GM12878 (cell line): ENCODE measurements around the gene SPEM2. TPM values are rescaled to one million over a fixed set of nuclear protein-coding genes. Genes with fewer than 3 reads are reported as not detected.

ENCODE experiments used
- ATAC-seq: fragments of 200-7000 bp; cut with Tn5 transposase; 3 replicates; pipeline ENCODE4 v1.9.1; 2020; ENCODE audit warnings: mild to moderate bottlenecking, moderate library complexity
- Bru-seq: library from RNA; stranded (reverse); fragments of 400-500 nt; gene quantifications from one replicate; lab custom pipeline; 2021; lab: Mats Ljungman, UMichigan
- BruChase-seq, 2 experiments: library from RNA; stranded (reverse); fragments of 400-500 nt; gene quantifications; one replicate each; lab custom pipeline; 2021; lab: Mats Ljungman, UMichigan
- BruUV-seq: library from RNA; stranded (reverse); fragments of 400-500 nt; replicated peaks from 2 replicates; lab custom pipeline; 2021; lab: Mats Ljungman, UMichigan
- CTCF ChIA-PET: fragments of 300-600 bp; sonication (Branson Sonifier 250); formaldehyde crosslinking; extraction: SDS; loops from one replicate; lab custom pipeline; 2021; ENCODE audit warnings: inconsistent platforms; lab: Yijun Ruan, JAX
- POLR2A ChIA-PET: fragments of 350-600 bp; formaldehyde crosslinking; extraction: SDS; loops from one replicate; lab custom pipeline; 2021; ENCODE audit warnings: inconsistent platforms; lab: Charles Lee
- RAD21 ChIA-PET: fragments of 300-600 bp; sonication (Branson Sonifier 250); formaldehyde crosslinking; loops from one replicate; lab custom pipeline; 2023; ENCODE audit warnings: antibody characterized with exemption; ENCODE audit not compliant: unreplicated experiment; lab: Charles Lee
- SMC1A ChIA-PET: fragments of 300-600 bp; sonication (Branson Sonifier 250); formaldehyde crosslinking; loops from one replicate; lab custom pipeline; 2023; ENCODE audit not compliant: unreplicated experiment, uncharacterized antibody; lab: Charles Lee
- DNase-seq: peaks from one replicate; pipeline ENCODE4 v3.0.0-alpha.2; 2011; ENCODE audit warnings: low read depth, low spot score
- FAIRE-seq: peaks from 3 replicates; lab custom pipeline; 2011; peaks lifted over from hg19 to GRCh38; lab: Jason Lieb, UNC
- H2AFZ ChIP-seq: 2 replicates; pipeline ENCODE4 v1.6.0; 2011; ENCODE audit warnings: low read depth, low read length, control low read depth; ENCODE audit not compliant: control insufficient read depth
- H3K27ac ChIP-seq: 2 replicates; pipeline ENCODE4 v1.5.1; 2011; ENCODE audit warnings: control low read depth; ENCODE audit not compliant: control insufficient read depth, insufficient read depth
- H3K27me3 ChIP-seq, 2 experiments: replicated peaks in 1 of 2; 2 replicates each; pipeline versions ENCODE4 v1.6.0 to v1.6.1; 2011; ENCODE audit warnings: low read length in 1 of 2; ENCODE audit not compliant: control insufficient read depth in 2 of 2, insufficient read depth in 2 of 2
- H3K36me3 ChIP-seq, 2 experiments: 2 replicates each; pipeline ENCODE4 v1.5.1; 2011; ENCODE audit warnings: low read length in 1 of 2; ENCODE audit not compliant: control insufficient read depth in 2 of 2, insufficient read depth in 2 of 2
- H3K4me1 ChIP-seq: 2 replicates; pipeline ENCODE4 v1.6.1; 2011; ENCODE audit warnings: mild to moderate bottlenecking, low read length, moderate library complexity, mixed read lengths; ENCODE audit not compliant: control insufficient read depth, insufficient read depth
- H3K4me2 ChIP-seq: 2 replicates; pipeline ENCODE4 v1.6.0; 2011; ENCODE audit warnings: control low read depth; ENCODE audit not compliant: control insufficient read depth, insufficient read depth
- H3K4me3 ChIP-seq: fragments of 200-600 bp; sonication (generic); 2 replicates; pipeline ENCODE4 v1.5.1; 2016
- H3K79me2 ChIP-seq: 2 replicates; pipeline ENCODE4 v1.6.0; 2011; ENCODE audit warnings: low read length; ENCODE audit not compliant: control insufficient read depth, insufficient read depth
- H3K9ac ChIP-seq: 2 replicates; pipeline ENCODE4 v1.8.0; 2011; ENCODE audit warnings: low read length, control low read depth, mixed read lengths; ENCODE audit not compliant: control insufficient read depth, insufficient read depth
- H3K9me3 ChIP-seq: replicated peaks from 3 replicates; pipeline ENCODE4 v1.5.1; 2011; ENCODE audit warnings: mild to moderate bottlenecking, low read length; ENCODE audit not compliant: control insufficient read depth, insufficient read depth
- H4K20me1 ChIP-seq: 2 replicates; pipeline ENCODE4 v1.6.0; 2011; ENCODE audit not compliant: control insufficient read depth, insufficient read depth
- ASH2L ChIP-seq: fragments of 300-600, 200-600 bp; sonication (generic); IDR thresholded peaks from 2 replicates; pipeline ENCODE4 v1.6.1; 2017; ENCODE audit warnings: low read depth, mild to moderate bottlenecking, borderline replicate concordance
- CEBPB ChIP-seq, 2 experiments: fragments of 150-350 bp in 1 of 2; IDR thresholded peaks; 2 replicates each; pipeline ENCODE4 v1.6.1; 2012 to 2014; ENCODE audit warnings: low read depth in 2 of 2, low read length in 2 of 2, borderline replicate concordance in 1 of 2, inconsistent platforms in 1 of 2
- KDM1A ChIP-seq: fragments of 200-600 bp; sonication (generic); IDR thresholded peaks from 2 replicates; pipeline ENCODE4 v1.6.1; 2016; ENCODE audit warnings: borderline replicate concordance
- MTA3 ChIP-seq: IDR thresholded peaks from 2 replicates; pipeline ENCODE4 v1.6.1; 2012; ENCODE audit warnings: low read length, inconsistent platforms, borderline replicate concordance
- NBN ChIP-seq: fragments of 450-650 bp; IDR thresholded peaks from 2 replicates; pipeline ENCODE4 v1.6.1; 2016
- NFIC ChIP-seq: IDR thresholded peaks from 2 replicates; pipeline ENCODE4 v1.6.1; 2012; ENCODE audit warnings: low read depth, mild to moderate bottlenecking, inconsistent platforms, low read length, moderate library complexity
- PAX5 ChIP-seq: IDR thresholded peaks from 2 replicates; pipeline ENCODE4 v1.6.1; 2011; ENCODE audit warnings: low read depth, low read length, borderline replicate concordance
- PAX8 ChIP-seq: fragments of 450-650 bp; IDR thresholded peaks from 2 replicates; pipeline ENCODE4 v1.6.1; 2017; ENCODE audit warnings: mild to moderate bottlenecking, moderate library complexity
- POLR2A ChIP-seq: IDR thresholded peaks from 2 replicates; pipeline ENCODE4 v1.6.1; 2011; ENCODE audit warnings: low read depth, mild to moderate bottlenecking, low read length
- RAD21 ChIP-seq: IDR thresholded peaks from 2 replicates; pipeline ENCODE4 v1.6.1; 2011; ENCODE audit warnings: mild to moderate bottlenecking, low read depth, low read length, moderate library complexity; ENCODE audit not compliant: insufficient read depth
- RB1 ChIP-seq: fragments of 450-650 bp; formaldehyde crosslinking; IDR thresholded peaks from 2 replicates; pipeline ENCODE4 v1.6.1; 2017; ENCODE audit warnings: mild to moderate bottlenecking, borderline replicate concordance
- SMC3 ChIP-seq: IDR thresholded peaks from 2 replicates; pipeline ENCODE4 v1.6.1; 2011; ENCODE audit warnings: low read length, improper control_type of control experiment, borderline replicate concordance
- SUPT20H ChIP-seq: IDR thresholded peaks from 2 replicates; pipeline ENCODE4 v1.6.1; 2011; ENCODE audit warnings: low read depth, mild to moderate bottlenecking, low read length, moderate library complexity, borderline replicate concordance; ENCODE audit not compliant: control insufficient read depth
- ZNF622 ChIP-seq: fragments of 450-650 bp; IDR thresholded peaks from 2 replicates; pipeline ENCODE4 v1.6.1; 2017; ENCODE audit warnings: mild to moderate bottlenecking, inconsistent platforms
- WGBS: methylation state at CpG from one replicate; pipeline ENCODE4 v1.1.6; 2016; ENCODE audit warnings: low lambda C conversion rate; ENCODE audit not compliant: insufficient replicate concordance, insufficient coverage; ENCODE audit errors: missing lambda C conversion rate; 5-methylcytosine and 5-hydroxymethylcytosine counted together
- in situ Hi-C: fragments of 300-500 bp; cut with MboI; formaldehyde crosslinking; loops from 9 replicates; pipeline ENCODE4 v1.14.3; 2018; ENCODE audit warnings: mixed read lengths
- intact Hi-C: fragments of 100-400 bp; cut with micrococcal nuclease; formaldehyde crosslinking; loops from one replicate; pipeline ENCODE4 v1.14.2; 2022; ENCODE audit not compliant: unreplicated experiment
- long read RNA-seq, 2 experiments: library from polyadenylated mRNA; unstranded; transcript quantifications; one replicate each; pipeline ENCODE4 v2.0.0, GENCODE V29; 2019 to 2020
- polyA minus RNA-seq, 3 experiments: library from RNA; depleted of rRNA, polyadenylated mRNA; stranded (reverse); fragments of >200 nt; gene quantifications; 2 replicates each; pipeline ENCODE4 v1.2.3, GENCODE V29; 2011
- polyA plus RNA-seq, 11 experiments: library from polyadenylated mRNA; depleted of rRNA in 4 of 11; unstranded in 6 of 11; stranded (reverse) in 5 of 11; fragments of >200 nt; fragmentation: Nextera tagmentation in 4 of 11; fragmentation: Illumina TruSeq in 1 of 11; extraction: Ambion mirVana in 4 of 11; extraction: Trizol in 1 of 11; gene quantifications; 1 replicate in 1 of 11; 2 replicates in 10 of 11; pipeline versions ENCODE4 v1.2.1 to v1.2.3, GENCODE V29; 2011 to 2016; ENCODE audit warnings: inconsistent platforms in 2 of 11, missing spikeins in 2 of 11, low read depth in 1 of 11
- total RNA-seq, 4 experiments: library from RNA; depleted of rRNA in 3 of 4; stranded (reverse); fragments of >200 nt in 3 of 4; fragmentation: Illumina TruSeq in 1 of 4; extraction: Trizol in 1 of 4; gene quantifications; 2 replicates each; pipeline versions ENCODE4 v1.2.1 to v1.2.3, GENCODE V29; 2013 to 2021
- TF ChIP-seq, protein P1 (sequence below): IDR thresholded peaks from 2 replicates; pipeline ENCODE4 v1.6.1; 2012; ENCODE audit warnings: improper control_type of control experiment, low read depth, low read length; ENCODE audit not compliant: insufficient replicate concordance
- TF ChIP-seq, protein P2 (sequence below): IDR thresholded peaks from 2 replicates; pipeline ENCODE4 v1.6.1; 2011; ENCODE audit warnings: low read depth, mild to moderate bottlenecking, low read length, moderate library complexity, borderline replicate concordance; ENCODE audit errors: extremely low read depth

Gene SPEM2
- total RNA-seq (2013; cell fraction: nucleolus; rRNA removed): not detected in 2 replicates
- total RNA-seq (2014; rRNA removed) (not detected in 2 replicates), total RNA-seq (2014; rRNA removed; fragmentation: Illumina TruSeq; extraction: Trizol) (not detected in 2 replicates), total RNA-seq (2021) (not detected in 2 replicates), polyA plus RNA-seq (2011; rRNA removed) (not detected in 2 replicates), polyA plus RNA-seq (2014; fragmentation: Illumina TruSeq; extraction: Trizol) (not detected in 2 replicates), polyA plus RNA-seq (2014; fragmentation: Nextera tagmentation; extraction: Ambion mirVana) (not detected), polyA plus RNA-seq (2014; rRNA removed) (not detected in 2 replicates), polyA plus RNA-seq (2016; fragmentation: Nextera tagmentation; extraction: Ambion mirVana) (not detected), polyA minus RNA-seq (2011; rRNA and poly(A)+ RNA removed) (not detected in 2 replicates), Bru-seq, nascent RNA (not detected), BruChase-seq, experiment 1, labeled RNA remaining after a 6-hour chase (percentile 15 among the genes with signal in this experiment), BruChase-seq, experiment 2, labeled RNA remaining after a 2-hour chase (not detected)
- not detected for polyA plus RNA-seq (2011; ENCODE audit: low read depth)
- not detected in 2 replicates for polyA plus RNA-seq (2011; cell fraction: cytosol; rRNA removed)
- not detected in 2 replicates for polyA plus RNA-seq (2011; cell fraction: nucleus; rRNA removed)
- not detected in 2 replicates for polyA plus RNA-seq (2012)
- not detected in 2 replicates for polyA minus RNA-seq (2011; cell fraction: cytosol; rRNA and poly(A)+ RNA removed)
- polyA minus RNA-seq (2011; cell fraction: nucleus; rRNA and poly(A)+ RNA removed): not detected in 2 replicates
- long read RNA-seq, experiment 1: 0 reads
- long read RNA-seq, experiment 2: 0 reads

GRCh38 chr17:7425316-7425715 lies at the start of gene SPEM2:
SPEM2 (plus strand) TSS chr17:7425616; CDS start chr17:7425689, 73 bp downstream.
- no peak within 1 kb of the TSS for H3K27ac ChIP-seq
- no peaks in the 10 kb centered on the region for H3K36me3 ChIP-seq
- RAD21 ChIA-PET: interaction anchor here (1.3 kb wide), 1 partner anchor 10 kb away, joined by 3 read pairs; the partner anchor contains the start of gene TMEM102
- 27% methylated on average over 7 of the region's 7 CpGs for WGBS
- H4K20me1 ChIP-seq: no peaks in the 10 kb centered on the region
- CTCF ChIA-PET: no interaction called here
- H3K4me1 ChIP-seq: no peaks in the 10 kb centered on the region
- H3K9me3 ChIP-seq: no peaks in the 10 kb centered on the region
- ATAC-seq (no peak), FAIRE-seq (no peak), DNase-seq (no peak)
- no peak within 1 kb of the TSS for H3K4me3 ChIP-seq
- no peak within 1 kb of the TSS for H2AFZ ChIP-seq
- H3K4me2 ChIP-seq: no peak within 1 kb of the TSS
- TF ChIP-seq PAX5: no peak
- TF ChIP-seq, protein P1, sequence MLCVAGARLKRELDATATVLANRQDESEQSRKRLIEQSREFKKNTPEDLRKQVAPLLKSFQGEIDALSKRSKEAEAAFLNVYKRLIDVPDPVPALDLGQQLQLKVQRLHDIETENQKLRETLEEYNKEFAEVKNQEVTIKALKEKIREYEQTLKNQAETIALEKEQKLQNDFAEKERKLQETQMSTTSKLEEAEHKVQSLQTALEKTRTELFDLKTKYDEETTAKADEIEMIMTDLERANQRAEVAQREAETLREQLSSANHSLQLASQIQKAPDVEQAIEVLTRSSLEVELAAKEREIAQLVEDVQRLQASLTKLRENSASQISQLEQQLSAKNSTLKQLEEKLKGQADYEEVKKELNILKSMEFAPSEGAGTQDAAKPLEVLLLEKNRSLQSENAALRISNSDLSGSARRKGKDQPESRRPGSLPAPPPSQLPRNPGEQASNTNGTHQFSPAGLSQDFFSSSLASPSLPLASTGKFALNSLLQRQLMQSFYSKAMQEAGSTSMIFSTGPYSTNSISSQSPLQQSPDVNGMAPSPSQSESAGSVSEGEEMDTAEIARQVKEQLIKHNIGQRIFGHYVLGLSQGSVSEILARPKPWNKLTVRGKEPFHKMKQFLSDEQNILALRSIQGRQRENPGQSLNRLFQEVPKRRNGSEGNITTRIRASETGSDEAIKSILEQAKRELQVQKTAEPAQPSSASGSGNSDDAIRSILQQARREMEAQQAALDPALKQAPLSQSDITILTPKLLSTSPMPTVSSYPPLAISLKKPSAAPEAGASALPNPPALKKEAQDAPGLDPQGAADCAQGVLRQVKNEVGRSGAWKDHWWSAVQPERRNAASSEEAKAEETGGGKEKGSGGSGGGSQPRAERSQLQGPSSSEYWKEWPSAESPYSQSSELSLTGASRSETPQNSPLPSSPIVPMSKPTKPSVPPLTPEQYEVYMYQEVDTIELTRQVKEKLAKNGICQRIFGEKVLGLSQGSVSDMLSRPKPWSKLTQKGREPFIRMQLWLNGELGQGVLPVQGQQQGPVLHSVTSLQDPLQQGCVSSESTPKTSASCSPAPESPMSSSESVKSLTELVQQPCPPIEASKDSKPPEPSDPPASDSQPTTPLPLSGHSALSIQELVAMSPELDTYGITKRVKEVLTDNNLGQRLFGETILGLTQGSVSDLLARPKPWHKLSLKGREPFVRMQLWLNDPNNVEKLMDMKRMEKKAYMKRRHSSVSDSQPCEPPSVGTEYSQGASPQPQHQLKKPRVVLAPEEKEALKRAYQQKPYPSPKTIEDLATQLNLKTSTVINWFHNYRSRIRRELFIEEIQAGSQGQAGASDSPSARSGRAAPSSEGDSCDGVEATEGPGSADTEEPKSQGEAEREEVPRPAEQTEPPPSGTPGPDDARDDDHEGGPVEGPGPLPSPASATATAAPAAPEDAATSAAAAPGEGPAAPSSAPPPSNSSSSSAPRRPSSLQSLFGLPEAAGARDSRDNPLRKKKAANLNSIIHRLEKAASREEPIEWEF: no peak
- TF ChIP-seq SUPT20H: no peak
- TF ChIP-seq RAD21: no peak
- TF ChIP-seq RB1: no peak
- no peak for TF ChIP-seq NBN
- no peak for TF ChIP-seq ZNF622
- no peak for TF ChIP-seq ASH2L
- no peak for TF ChIP-seq SMC3
- no peak for TF ChIP-seq PAX8
- TF ChIP-seq, protein P2, sequence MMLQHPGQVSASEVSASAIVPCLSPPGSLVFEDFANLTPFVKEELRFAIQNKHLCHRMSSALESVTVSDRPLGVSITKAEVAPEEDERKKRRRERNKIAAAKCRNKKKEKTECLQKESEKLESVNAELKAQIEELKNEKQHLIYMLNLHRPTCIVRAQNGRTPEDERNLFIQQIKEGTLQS: no peak
- no peak for TF ChIP-seq KDM1A
- no peak for TF ChIP-seq MTA3
- no peak for TF ChIP-seq POLR2A
- no peak for TF ChIP-seq CEBPB (IDR thresholded peaks at IDR 0.05; ENCODE audit: borderline replicate concordance in 1 of 2, low read depth in 2 of 2, low read length in 2 of 2)
- no peak for TF ChIP-seq NFIC
- TF ChIP-seq, all 136 proteins: peak for 0
- ChIA-PET SMC1A (no interaction called here), POLR2A (no interaction called here)
- intact Hi-C loops (no loop called here), in situ Hi-C loops (no loop called here)
- Histone ChIP-seq H3K9ac (no peak within 1 kb of the TSS), H3K27me3 (no peaks in the 10 kb centered on the region; a peak in 1 of 4 replicates), H3K79me2 (no peaks in the 10 kb centered on the region)
- no TSS peak for BruUV-seq
